ENCODE results near the gene OR1F1. TPM values are rescaled to one million over a fixed set of nuclear protein-coding genes. Genes with fewer than 3 reads are reported as not detected.

Gene OR1F1
- total and polyA plus RNA-seq, 9 of the 15 experiments (the other 6 are each of a cell fraction or from before 2014, with no cell fraction given), result 0.15 to 0.61 (median 0.35) TPM; not detected in 3

GRCh38 chr16:3157229-3158025, 30.6 kb upstream of the OR1F1 start (continued):
- TF ChIP-seq, protein P1, sequence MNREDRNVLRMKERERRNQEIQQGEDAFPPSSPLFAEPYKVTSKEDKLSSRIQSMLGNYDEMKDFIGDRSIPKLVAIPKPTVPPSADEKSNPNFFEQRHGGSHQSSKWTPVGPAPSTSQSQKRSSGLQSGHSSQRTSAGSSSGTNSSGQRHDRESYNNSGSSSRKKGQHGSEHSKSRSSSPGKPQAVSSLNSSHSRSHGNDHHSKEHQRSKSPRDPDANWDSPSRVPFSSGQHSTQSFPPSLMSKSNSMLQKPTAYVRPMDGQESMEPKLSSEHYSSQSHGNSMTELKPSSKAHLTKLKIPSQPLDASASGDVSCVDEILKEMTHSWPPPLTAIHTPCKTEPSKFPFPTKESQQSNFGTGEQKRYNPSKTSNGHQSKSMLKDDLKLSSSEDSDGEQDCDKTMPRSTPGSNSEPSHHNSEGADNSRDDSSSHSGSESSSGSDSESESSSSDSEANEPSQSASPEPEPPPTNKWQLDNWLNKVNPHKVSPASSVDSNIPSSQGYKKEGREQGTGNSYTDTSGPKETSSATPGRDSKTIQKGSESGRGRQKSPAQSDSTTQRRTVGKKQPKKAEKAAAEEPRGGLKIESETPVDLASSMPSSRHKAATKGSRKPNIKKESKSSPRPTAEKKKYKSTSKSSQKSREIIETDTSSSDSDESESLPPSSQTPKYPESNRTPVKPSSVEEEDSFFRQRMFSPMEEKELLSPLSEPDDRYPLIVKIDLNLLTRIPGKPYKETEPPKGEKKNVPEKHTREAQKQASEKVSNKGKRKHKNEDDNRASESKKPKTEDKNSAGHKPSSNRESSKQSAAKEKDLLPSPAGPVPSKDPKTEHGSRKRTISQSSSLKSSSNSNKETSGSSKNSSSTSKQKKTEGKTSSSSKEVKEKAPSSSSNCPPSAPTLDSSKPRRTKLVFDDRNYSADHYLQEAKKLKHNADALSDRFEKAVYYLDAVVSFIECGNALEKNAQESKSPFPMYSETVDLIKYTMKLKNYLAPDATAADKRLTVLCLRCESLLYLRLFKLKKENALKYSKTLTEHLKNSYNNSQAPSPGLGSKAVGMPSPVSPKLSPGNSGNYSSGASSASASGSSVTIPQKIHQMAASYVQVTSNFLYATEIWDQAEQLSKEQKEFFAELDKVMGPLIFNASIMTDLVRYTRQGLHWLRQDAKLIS (CRISPR knock-in tag; IDR thresholded peaks at IDR 0.05), result no peak; the same call in 1 of the 2 replicates
- no peak for TF ChIP-seq ZBTB34 (CRISPR knock-in tag; IDR thresholded peaks at IDR 0.05)
- TF ChIP-seq BRD9 (IDR thresholded peaks at IDR 0.05; ENCODE audit: low read depth, partially characterized antibody), result peak; percentile 93
- no peak for TF ChIP-seq KLF13 (tag; IDR thresholded peaks at IDR 0.05; ENCODE audit: borderline replicate concordance, low read depth)
- TF ChIP-seq, protein P2, sequence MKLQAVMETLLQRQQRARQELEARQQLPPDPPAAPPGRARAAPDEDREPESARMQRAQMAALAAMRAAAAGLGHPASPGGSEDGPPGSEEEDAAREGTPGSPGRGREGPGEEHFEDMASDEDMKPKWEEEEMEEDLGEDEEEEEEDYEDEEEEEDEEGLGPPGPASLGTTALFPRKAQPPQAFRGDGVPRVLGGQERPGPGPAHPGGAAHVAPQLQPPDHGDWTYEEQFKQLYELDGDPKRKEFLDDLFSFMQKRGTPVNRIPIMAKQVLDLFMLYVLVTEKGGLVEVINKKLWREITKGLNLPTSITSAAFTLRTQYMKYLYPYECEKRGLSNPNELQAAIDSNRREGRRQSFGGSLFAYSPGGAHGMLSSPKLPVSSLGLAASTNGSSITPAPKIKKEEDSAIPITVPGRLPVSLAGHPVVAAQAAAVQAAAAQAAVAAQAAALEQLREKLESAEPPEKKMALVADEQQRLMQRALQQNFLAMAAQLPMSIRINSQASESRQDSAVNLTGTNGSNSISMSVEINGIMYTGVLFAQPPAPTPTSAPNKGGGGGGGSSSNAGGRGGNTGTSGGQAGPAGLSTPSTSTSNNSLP (IDR thresholded peaks at IDR 0.05; ENCODE audit: borderline replicate concordance, low read depth, low read length), result peak; percentile 86; the same call in 1 of the 2 replicates
- TF ChIP-seq ETV6 (IDR thresholded peaks at IDR 0.05; ENCODE audit: borderline replicate concordance in 1 of 2, low read depth in 2 of 2, low read length in 1 of 2), result no peak; a peak in 1 of 4 replicates
- no peak for TF ChIP-seq ETV6 (CRISPR knock-in tag; IDR thresholded peaks at IDR 0.05; ENCODE audit: borderline replicate concordance)
